Activated CD4-positive, alpha-beta T cell treated with anti-CD3 and anti-CD28 coated beads for 1 hour (primary cell): Measurements from ENCODE around the gene TPK1.
"Not testable (repeated sequence)": the region's sequence is repeated elsewhere in the genome, so short reads cannot be mapped to it uniquely, and the experiment has no call there.

Experiments used
- DNase-seq: peaks from one replicate; pipeline ENCODE4 v3.0.0-alpha.2; 2020

TPK1 gene

GRCh38 chr7:144455040-144455404, 380.8 kb downstream of the TPK1 start:
- no peak for DNase-seq

GRCh38 chr7:144454256-144455039, 381.4 kb downstream of the TPK1 start:
- no peak for DNase-seq

DNA sequence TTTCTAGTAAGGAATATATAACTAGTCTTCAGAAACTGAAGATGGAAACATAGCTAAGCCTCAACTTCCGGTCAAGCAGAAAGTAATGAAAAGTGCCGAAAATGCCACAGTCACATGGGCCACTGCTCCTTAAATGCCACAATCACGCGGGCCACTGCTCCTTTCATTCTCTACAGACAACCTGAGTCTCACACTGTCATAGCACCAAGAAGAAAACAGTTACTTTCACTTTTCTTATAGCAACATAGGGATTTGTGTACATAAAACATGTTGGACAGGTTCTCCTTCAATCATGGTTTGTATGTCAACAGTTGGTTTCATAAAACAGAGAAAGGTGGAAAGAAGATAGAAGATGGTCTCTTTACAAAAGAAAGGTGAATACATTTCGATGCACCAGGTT, 383.8 kb downstream of the TPK1 start:
- no peak for DNase-seq

DNA sequence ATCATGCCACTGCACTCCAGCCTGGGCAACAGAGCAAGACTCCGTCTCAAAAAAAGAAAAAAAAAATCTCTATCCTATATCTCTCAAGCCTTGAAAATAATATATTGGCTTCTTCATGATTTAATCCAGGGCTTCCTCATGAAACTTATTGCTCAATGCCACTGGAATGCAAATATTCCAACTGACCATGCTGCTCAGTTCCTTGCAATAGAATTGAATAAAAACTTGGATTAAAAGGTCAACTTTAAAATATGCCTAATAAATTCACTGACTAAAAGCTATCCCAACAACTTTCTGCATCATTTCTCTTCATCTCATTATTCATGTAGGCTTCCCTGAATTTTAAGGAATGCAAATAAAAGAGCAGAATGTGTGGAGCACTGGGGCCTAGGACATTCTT, 390.3 kb downstream of the TPK1 start:
- no peak for DNase-seq

DNA sequence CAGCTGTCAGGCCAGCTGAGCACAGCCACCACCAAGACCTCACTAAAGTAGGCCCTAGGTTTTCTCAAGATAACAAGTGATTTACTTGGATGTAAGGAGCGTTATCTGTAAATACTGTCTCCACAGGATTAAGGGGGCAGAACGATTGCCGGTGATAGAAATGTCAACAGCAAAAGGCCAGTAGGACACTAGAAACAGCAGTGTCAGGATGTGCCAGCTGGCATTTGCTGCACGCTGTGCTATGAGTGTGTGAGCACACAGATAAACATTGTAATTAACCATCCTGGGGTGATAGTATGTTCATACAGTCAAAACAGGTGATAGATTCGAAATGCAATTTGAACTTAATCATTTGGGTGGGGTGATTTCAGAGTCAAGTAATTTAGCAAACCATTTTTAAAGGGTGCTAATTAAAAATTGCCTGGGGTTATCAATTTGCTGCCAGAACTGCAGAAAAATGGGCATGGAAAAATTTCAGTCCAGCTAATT, 396.1 kb downstream of the TPK1 start:
- DNase-seq, result no peak

DNA sequence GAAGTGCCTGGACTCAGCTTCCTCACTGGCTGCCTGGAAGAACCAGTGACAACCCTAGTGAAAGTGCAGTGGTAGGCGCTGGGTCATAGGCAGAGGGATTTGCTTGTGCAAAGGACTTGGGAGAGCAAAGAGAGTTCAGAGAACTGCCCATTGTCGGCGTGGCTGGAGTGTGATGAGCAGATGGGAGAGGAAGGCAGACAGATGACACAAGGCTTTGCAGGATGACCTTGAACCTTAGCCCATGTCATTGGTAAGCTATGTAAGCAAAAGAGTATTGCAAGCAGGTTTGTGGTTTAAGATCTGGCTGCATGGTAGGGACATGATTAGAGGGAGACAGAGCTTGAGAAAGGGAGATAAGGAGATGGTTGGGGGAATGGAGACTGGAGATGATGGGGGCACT, 397.1 kb downstream of the TPK1 start:
- DNase-seq, result no peak

GRCh38 chr7:144437370-144438191, 398.3 kb downstream of the TPK1 start:
- no peak for DNase-seq

DNA sequence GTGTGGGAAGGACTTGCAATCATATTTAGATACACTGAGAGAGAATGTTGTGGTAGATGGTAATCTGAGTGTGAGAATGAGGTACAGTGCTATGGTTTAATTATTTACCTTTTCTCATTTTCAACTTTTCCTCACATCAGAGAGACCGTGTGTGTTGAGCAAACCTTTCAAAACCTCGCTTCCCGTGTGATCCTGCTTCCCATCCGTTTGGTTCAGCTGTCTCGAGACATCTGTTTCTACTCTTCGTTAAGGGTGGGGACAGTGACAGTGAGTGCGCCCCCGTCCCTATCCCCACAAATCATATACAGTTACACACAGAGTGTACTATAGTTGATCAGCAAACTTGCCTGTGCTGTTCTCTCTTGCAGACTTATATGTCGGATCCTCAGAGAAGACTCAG, 399.4 kb downstream of the TPK1 start:
- no peak for DNase-seq

GRCh38 chr7:144428431-144428830, 407.4 kb downstream of the TPK1 start:
- no peak for DNase-seq

- not testable (repeated sequence) for DNase-seq
These were observed 408.3 kb downstream of the TPK1 start for GRCh38 chr7:144427539-144427938.

DNA sequence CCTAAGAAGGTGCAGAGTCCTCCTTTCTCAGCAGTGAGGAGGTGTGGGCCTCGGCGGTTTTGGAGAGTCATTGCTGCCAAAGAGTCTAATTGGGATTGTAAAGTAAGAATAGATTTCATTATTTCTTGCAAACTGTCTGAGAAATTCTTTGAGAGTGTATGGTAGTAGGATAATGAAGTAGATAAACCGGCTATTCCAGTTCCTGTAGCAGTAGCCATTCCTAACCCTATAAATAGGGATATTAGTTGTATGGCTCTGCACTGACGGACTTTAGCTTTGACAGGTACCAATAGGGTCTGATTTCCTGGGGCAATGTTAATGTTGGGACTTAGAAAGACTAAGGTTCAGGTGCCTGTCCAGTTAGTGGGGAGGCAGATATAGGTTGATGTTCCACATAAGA, 416.9 kb downstream of the TPK1 start:
- not testable (repeated sequence) for DNase-seq

DNA sequence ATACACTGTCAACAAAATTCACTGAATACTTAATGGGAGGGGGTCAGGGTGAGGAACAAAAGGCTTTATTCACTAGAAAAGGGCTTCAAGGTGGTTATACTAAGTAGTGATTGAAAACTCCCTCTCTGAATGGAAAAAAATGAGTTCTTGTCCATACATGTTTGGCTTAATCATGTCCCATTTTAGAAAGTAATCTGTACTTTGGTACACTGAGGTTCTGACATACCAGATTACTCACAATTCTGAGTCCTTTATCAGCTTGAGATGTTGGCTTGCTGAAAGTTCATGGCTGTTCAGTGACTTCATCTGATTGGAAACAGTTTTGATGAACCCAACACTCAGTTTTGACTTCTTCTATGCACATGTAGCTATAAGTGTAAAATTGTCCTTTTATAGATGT, 419.5 kb downstream of the TPK1 start:
- DNase-seq, result no peak

DNA sequence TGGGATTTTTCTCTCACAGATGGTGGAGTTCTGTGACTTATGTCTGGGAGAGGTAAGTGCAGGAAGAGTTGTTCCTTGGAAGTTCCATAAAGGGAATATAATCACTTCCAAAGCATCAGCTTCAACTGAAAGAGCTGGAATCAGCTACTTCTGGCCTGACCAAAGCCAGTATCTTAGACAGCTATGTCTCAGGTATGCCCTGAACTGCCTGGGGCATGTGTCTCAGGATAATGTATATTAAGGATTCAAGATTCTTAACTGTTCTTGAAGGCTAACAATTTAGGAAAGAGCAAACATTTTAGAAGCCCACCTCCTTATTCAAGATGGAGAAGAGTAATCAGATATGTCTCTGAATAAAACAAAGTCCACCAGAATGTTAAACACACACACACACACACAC, 420.0 kb downstream of the TPK1 start:
- no peak for DNase-seq

GRCh38 chr7:144414815-144415214, 421.0 kb downstream of the TPK1 start:
- DNase-seq, result no peak

DNA sequence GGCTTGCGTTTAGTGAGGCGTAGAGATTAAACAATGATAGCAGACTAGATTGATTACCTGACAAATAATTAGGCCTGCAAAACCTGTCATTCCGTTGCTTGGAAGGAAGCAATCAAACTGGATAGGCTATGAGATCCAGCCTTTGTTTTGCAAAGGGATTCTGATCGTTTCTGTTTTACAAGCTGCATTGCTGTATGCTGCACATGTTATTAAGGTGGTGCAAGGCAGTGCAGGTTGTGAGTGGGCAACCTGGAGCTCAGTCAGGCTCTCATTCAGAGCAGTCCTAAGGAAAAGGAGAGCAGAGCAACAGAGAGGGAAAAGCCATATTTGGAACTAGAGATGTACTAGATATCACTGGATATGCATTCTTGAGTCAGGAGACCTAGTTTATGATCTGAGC, 425.4 kb downstream of the TPK1 start:
- DNase-seq, result no peak

GRCh38 chr7:144408121-144408520, 427.7 kb downstream of the TPK1 start:
- DNase-seq, result no peak

GRCh38 chr7:144407266-144407931, 428.5 kb downstream of the TPK1 start:
- no peak for DNase-seq

- no peak for DNase-seq
These were observed 430.9 kb downstream of the TPK1 start for GRCh38 chr7:144404946-144405345.

DNA sequence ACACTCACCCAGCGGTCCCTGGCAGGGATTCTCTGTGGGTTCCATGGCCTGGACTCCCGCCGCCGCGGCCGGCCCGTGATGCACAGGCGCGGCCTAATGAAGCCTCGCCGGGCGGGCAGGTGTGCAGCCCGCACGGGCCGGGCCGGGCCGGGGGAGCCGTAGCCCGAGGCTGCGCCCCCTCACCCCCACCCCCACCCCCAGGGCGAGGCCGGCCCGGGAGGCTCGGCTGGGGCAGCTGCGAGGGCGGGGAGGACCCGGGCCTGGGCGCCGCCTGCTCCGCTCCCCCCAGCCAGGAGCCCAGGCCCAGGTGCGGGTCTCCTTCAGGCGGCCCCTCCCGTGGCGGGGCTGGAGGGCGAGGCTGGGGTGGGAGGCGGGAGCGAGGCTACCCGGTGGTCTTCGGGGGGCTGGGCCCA, 432.2 kb downstream of the TPK1 start, which contains the start of gene NOBOX:
NOBOX (minus strand) TSS at position 45 of the 413 bp plus-strand sequence.
- no peak for DNase-seq

- DNase-seq, result no peak
These were observed 432.8 kb downstream of the TPK1 start for GRCh38 chr7:144403102-144403501.
